A549 (cell line): ENCODE measurements around the gene PSMB7. TPM values are rescaled to one million over a fixed set of nuclear protein-coding genes. Genes with fewer than 3 reads are reported as not detected.

Source experiments
- ATAC-seq, 2 experiments: fragments of 200-7000 bp in 1 of 2; fragments of >200 bp in 1 of 2; cut with Nextera tagmentation in 1 of 2; cut with Tn5 transposase in 1 of 2; 3 replicates each; pipeline versions ENCODE4 v1.8.0 to v1.9.1; 2018 to 2020; ENCODE audit warnings: mild to moderate bottlenecking in 1 of 2, moderate library complexity in 1 of 2
- CTCF ChIA-PET: fragments of 300-600 bp; sonication (Branson Sonifier 250); formaldehyde crosslinking; extraction: SDS; loops from one replicate; lab custom pipeline; 2021; ENCODE audit warnings: antibody characterized with exemption, inconsistent platforms; lab: Yijun Ruan, JAX
- POLR2A ChIA-PET: fragments of 350-600 bp; formaldehyde crosslinking; extraction: SDS; loops from one replicate; lab custom pipeline; 2021; ENCODE audit warnings: antibody characterized with exemption, inconsistent platforms; lab: Yijun Ruan, JAX
- DNase-seq, 2 experiments: peaks; one replicate each; pipeline versions ENCODE4 v3.0.0 to v3.0.0-alpha.2; 2011 to 2016; ENCODE audit warnings: low read depth in 1 of 2, low spot score in 1 of 2
- FAIRE-seq: peaks from 2 replicates; lab custom pipeline; 2011; peaks lifted over from hg19 to GRCh38; lab: Jason Lieb, UNC
- H3K27ac ChIP-seq, 2 experiments: fragments of >200 bp; sonication (Bioruptor Twin); formaldehyde crosslinking; 3 replicates each; pipeline ENCODE4 v1.5.1; 2016 to 2017
- H3K4me1 ChIP-seq: fragments of >200 bp; sonication (Bioruptor Twin); formaldehyde crosslinking; 3 replicates; pipeline ENCODE4 v1.6.1; 2016
- H3K4me2 ChIP-seq: fragments of >200 bp; sonication (Bioruptor Twin); formaldehyde crosslinking; 3 replicates; pipeline ENCODE4 v1.6.1; 2016
- H3K4me3 ChIP-seq: fragments of >200 bp; sonication (Bioruptor Twin); formaldehyde crosslinking; 3 replicates; pipeline ENCODE4 v1.5.1; 2016
- H3K9me3 ChIP-seq: fragments of >200 bp; sonication (Bioruptor Twin); formaldehyde crosslinking; 3 replicates; pipeline ENCODE4 v1.6.1; 2016
- BCL3 ChIP-seq: fragments of >200 bp; sonication (Bioruptor Twin); formaldehyde crosslinking; IDR thresholded peaks from 3 replicates; pipeline ENCODE4 v1.6.1; 2016
- CBX8 ChIP-seq: fragments of 200-600 bp; sonication (generic); IDR thresholded peaks from 2 replicates; pipeline ENCODE4 v1.6.1; 2016
- CEBPB ChIP-seq, 2 experiments: fragments of >200 bp in 1 of 2; sonication (Bioruptor Twin) in 1 of 2; formaldehyde crosslinking in 1 of 2; IDR thresholded peaks; 2 replicates each; pipeline ENCODE4 v1.6.1; 2012 to 2016
- CHD4 ChIP-seq: fragments of 200-600 bp; sonication (generic); IDR thresholded peaks from 2 replicates; pipeline ENCODE4 v1.6.1; 2016; ENCODE audit warnings: antibody characterized with exemption, mild to moderate bottlenecking, borderline replicate concordance
- CTCF ChIP-seq: fragments of >200 bp; sonication (Bioruptor Twin); formaldehyde crosslinking; IDR thresholded peaks from 3 replicates; pipeline ENCODE4 v1.5.1; 2016
- EHF ChIP-seq: fragments of 250-450 bp; sonication (Bioruptor Pico); IDR thresholded peaks from 2 replicates; pipeline ENCODE4 v1.5.0; 2020; ENCODE audit warnings: mild to moderate bottlenecking
- ELK1 ChIP-seq: fragments of 150-350 bp; IDR thresholded peaks from 2 replicates; pipeline ENCODE4 v1.6.1; 2014; ENCODE audit warnings: low read depth, mild to moderate bottlenecking, low read length
- ESRRA ChIP-seq: fragments of 150-350 bp; IDR thresholded peaks from 2 replicates; pipeline ENCODE4 v1.6.1; 2014; ENCODE audit warnings: mild to moderate bottlenecking, low read length, borderline replicate concordance
- GATA3 ChIP-seq: IDR thresholded peaks from 2 replicates; pipeline ENCODE4 v1.6.1; 2012; ENCODE audit warnings: borderline replicate concordance
- HDAC2 ChIP-seq: fragments of 200-600 bp; sonication (generic); IDR thresholded peaks from 2 replicates; pipeline ENCODE4 v1.6.1; 2016
- HMGXB4 ChIP-seq: fragments of 250-450 bp; sonication (Bioruptor Pico); IDR thresholded peaks from 2 replicates; pipeline ENCODE4 v1.5.0; 2021; ENCODE audit warnings: mild to moderate bottlenecking, moderate library complexity, borderline replicate concordance
- HOXA7 ChIP-seq: fragments of 250-450 bp; sonication (Bioruptor Pico); IDR thresholded peaks from 2 replicates; pipeline ENCODE4 v1.5.0; 2020; ENCODE audit warnings: mild to moderate bottlenecking, moderate library complexity
- HOXB13 ChIP-seq: fragments of 250-450 bp; sonication (Bioruptor Pico); IDR thresholded peaks from 2 replicates; pipeline ENCODE4 v1.5.0; 2020; ENCODE audit warnings: low read depth, mild to moderate bottlenecking, moderate library complexity
- JUN ChIP-seq, 2 experiments: fragments of >200 bp; sonication (Bioruptor Twin); formaldehyde crosslinking; IDR thresholded peaks; 2 replicates in 1 of 2; 3 replicates in 1 of 2; pipeline ENCODE4 v1.6.1; 2016 to 2017
- JUNB ChIP-seq: fragments of >200 bp; sonication (Bioruptor Twin); formaldehyde crosslinking; IDR thresholded peaks from 2 replicates; pipeline ENCODE4 v1.6.1; 2016
- KDM1A ChIP-seq: fragments of 200-600 bp; sonication (generic); IDR thresholded peaks from 2 replicates; pipeline ENCODE4 v1.6.1; 2016; ENCODE audit warnings: low read depth, mild to moderate bottlenecking
- KDM5A ChIP-seq: fragments of 200-600 bp; sonication (generic); IDR thresholded peaks from 2 replicates; pipeline ENCODE4 v1.6.1; 2016; ENCODE audit warnings: antibody characterized with exemption, mild to moderate bottlenecking
- MYC ChIP-seq: IDR thresholded peaks from 2 replicates; pipeline ENCODE4 v1.6.1; 2012; ENCODE audit warnings: mild to moderate bottlenecking, inconsistent platforms, low read length, improper control_type of control experiment, borderline replicate concordance
- NR3C1 ChIP-seq: fragments of >200 bp; sonication (Bioruptor Twin); formaldehyde crosslinking; IDR thresholded peaks from 3 replicates; pipeline ENCODE4 v1.6.1; 2017
- PBX3 ChIP-seq: IDR thresholded peaks from 2 replicates; pipeline ENCODE4 v1.6.1; 2012
- PHF8 ChIP-seq: fragments of 200-600 bp; sonication (generic); IDR thresholded peaks from 2 replicates; pipeline ENCODE4 v1.6.1; 2016; ENCODE audit warnings: low read depth, mild to moderate bottlenecking, antibody characterized with exemption, moderate library complexity, borderline replicate concordance
- POLR2A ChIP-seq: IDR thresholded peaks from 2 replicates; pipeline ENCODE4 v1.6.1; 2012; ENCODE audit warnings: mild to moderate bottlenecking, low read length
- RAD21 ChIP-seq, 2 experiments: fragments of >200 bp in 1 of 2; sonication (Bioruptor Twin) in 1 of 2; formaldehyde crosslinking in 1 of 2; IDR thresholded peaks in 1 of 2; conservative IDR thresholded peaks in 1 of 2; 2 replicates in 1 of 2; 3 replicates in 1 of 2; pipeline ENCODE4 v1.6.1; 2012 to 2018; ENCODE audit warnings: inconsistent platforms in 1 of 2
- RCOR1 ChIP-seq: fragments of 150-350 bp; IDR thresholded peaks from 2 replicates; pipeline ENCODE4 v1.6.1; 2014; ENCODE audit warnings: antibody characterized with exemption, low read length, low read depth
- RFX5 ChIP-seq: fragments of 450-650 bp; IDR thresholded peaks from 2 replicates; pipeline ENCODE4 v1.7.1; 2014; ENCODE audit warnings: antibody characterized with exemption, mild to moderate bottlenecking, moderate library complexity
- SMC3 ChIP-seq: fragments of >200 bp; sonication (Bioruptor Twin); formaldehyde crosslinking; IDR thresholded peaks from 3 replicates; pipeline ENCODE4 v1.6.1; 2018; ENCODE audit warnings: inconsistent platforms
- SREBF2 ChIP-seq: fragments of 450-650 bp; IDR thresholded peaks from 2 replicates; pipeline ENCODE4 v1.6.1; 2014; ENCODE audit warnings: mild to moderate bottlenecking, moderate library complexity
- TP53 ChIP-seq: fragments of 250-450 bp; sonication (Bioruptor Pico); IDR thresholded peaks from 2 replicates; pipeline ENCODE4 v1.5.0; 2021; ENCODE audit warnings: mild to moderate bottlenecking, moderate library complexity
- USF2 ChIP-seq: fragments of 450-650 bp; IDR thresholded peaks from 2 replicates; pipeline ENCODE4 v1.6.1; 2014; ENCODE audit warnings: antibody characterized with exemption
- ZFP36 ChIP-seq: fragments of 450-650 bp; IDR thresholded peaks from 2 replicates; pipeline ENCODE4 v1.6.1; 2014; ENCODE audit warnings: borderline replicate concordance; ENCODE audit not compliant: partially characterized antibody
- ZNF302 ChIP-seq: fragments of 250-450 bp; sonication (Bioruptor Pico); IDR thresholded peaks from 2 replicates; pipeline ENCODE4 v1.9.0; 2021; ENCODE audit warnings: inconsistent platforms, mild to moderate bottlenecking, moderate library complexity
- WGBS: methylation state at CpG from one replicate; pipeline ENCODE4 v1.1.6; 2017; ENCODE audit errors: missing lambda C conversion rate; 5-methylcytosine and 5-hydroxymethylcytosine counted together
- polyA minus RNA-seq: library from RNA; depleted of rRNA, polyadenylated mRNA; stranded (reverse); fragments of >200 nt; gene quantifications from 2 replicates; pipeline ENCODE4 v1.2.3, GENCODE V29; 2011; rRNA and poly(A)+ RNA removed
- polyA plus RNA-seq, 4 experiments: library from polyadenylated mRNA; depleted of rRNA in 3 of 4; stranded (reverse); fragments of >200 nt; fragmentation: RNase III in 1 of 4; extraction: RNeasy Plus Mini Kit Qiagen cat#74134 plus additional on column Dnase treatment in 1 of 4; gene quantifications; 2 replicates in 3 of 4; 3 replicates in 1 of 4; pipeline ENCODE4 v1.2.3, GENCODE V29; 2011 to 2017

PSMB7 gene
- 418 and 429 TPM in 2 replicates for polyA plus RNA-seq (2011; rRNA removed)
- polyA plus RNA-seq (2012; cell fraction: cytosol; rRNA removed), result 371 and 377 TPM in 2 replicates
- 156 and 229 TPM in 2 replicates for polyA plus RNA-seq (2012; cell fraction: nucleus; rRNA removed)
- polyA plus RNA-seq (2017; fragmentation: RNase III; extraction: RNeasy Plus Mini Kit Qiagen cat#74134 plus additional on column Dnase treatment), result 312 to 345 TPM (median 332 TPM) in 3 replicates
- 209 and 238 TPM in 2 replicates for polyA minus RNA-seq

GRCh38 chr9:124415102-124415851 lies at the start of gene PSMB7:
Gene PSMB7 (minus strand): TSS chr9:124415442. CDS start chr9:124415425, 17 bp downstream.
- peak within 1 kb of the TSS; percentile 70 to 91 for H3K27ac ChIP-seq
- 6% methylated on average over 41 of the region's 41 CpGs for WGBS
- CTCF ChIA-PET, result interaction anchor here (1.0 to 26.5 kb wide), 9 partner anchors 22 to 246 kb away, joined by 3 to 429 read pairs (median 4); no protein-coding TSS in a partner anchor
- peak; percentile 86 to 90 for ATAC-seq
- peaks cover 35% of the 10 kb centered on the region for H3K4me1 ChIP-seq
- DNase-seq, result peak; percentile 92 to 99
- H3K4me2 ChIP-seq, result peak within 1 kb of the TSS; percentile 98
- peak within 1 kb of the TSS; percentile 80 for H3K4me3 ChIP-seq
- 0 out of 3 replicates have a peak, but pooled peaks cover 3% of the 10 kb centered on the region for H3K9me3 ChIP-seq
- POLR2A ChIA-PET, result no interaction called here
- peak; percentile 39 for FAIRE-seq
- TF ChIP-seq RFX5 (no peak), SMC3 (no peak; the same call in 2 of the 3 replicates), MYC (peak; percentile 53; the same call in 1 of the 2 replicates), HOXA7 (CRISPR knock-in tag) (no peak), ELK1 (no peak), PBX3 (no peak), HDAC2 (peak; percentile 92; the same call in 1 of the 2 replicates), KDM1A (no peak), NR3C1 (no peak), CEBPB (IDR thresholded peaks at IDR 0.05) (no peak), EHF (no peak), HMGXB4 (no peak), ZNF302 (CRISPR knock-in tag) (no peak), JUNB (no peak), SREBF2 (no peak), CHD4 (no peak), KDM5A (peak; percentile 99), POLR2A (peak; percentile 41; the same call in 1 of the 2 replicates), ESRRA (no peak), HOXB13 (CRISPR knock-in tag) (no peak), RAD21 (conservative IDR thresholded peaks at IDR 0.05 in 1 of 2, IDR thresholded peaks at IDR 0.05 in 1 of 2) (no peak), ZFP36 (peak; percentile 29), TP53 (no peak), USF2 (no peak), CBX8 (no peak), BCL3 (peak; percentile 82; the same call in 2 of the 3 replicates), CTCF (peak; percentile 71), RCOR1 (no peak), GATA3 (0 out of 2 replicates have a peak, but pooled peaks have one; percentile 29), JUN (IDR thresholded peaks at IDR 0.05) (peak; percentile 72 to 94; a peak in 4 of 5 replicates), PHF8 (peak; percentile 87)
